ENCODE data around the gene FNBP1. TPM values are rescaled to one million over a fixed set of nuclear protein-coding genes. Genes with fewer than 3 reads are reported as not detected.

Gene FNBP1
- polyA plus RNA-seq, 1 of the 3 experiments (the other 2 are of a cell fraction) = 11.0 TPM

DNA sequence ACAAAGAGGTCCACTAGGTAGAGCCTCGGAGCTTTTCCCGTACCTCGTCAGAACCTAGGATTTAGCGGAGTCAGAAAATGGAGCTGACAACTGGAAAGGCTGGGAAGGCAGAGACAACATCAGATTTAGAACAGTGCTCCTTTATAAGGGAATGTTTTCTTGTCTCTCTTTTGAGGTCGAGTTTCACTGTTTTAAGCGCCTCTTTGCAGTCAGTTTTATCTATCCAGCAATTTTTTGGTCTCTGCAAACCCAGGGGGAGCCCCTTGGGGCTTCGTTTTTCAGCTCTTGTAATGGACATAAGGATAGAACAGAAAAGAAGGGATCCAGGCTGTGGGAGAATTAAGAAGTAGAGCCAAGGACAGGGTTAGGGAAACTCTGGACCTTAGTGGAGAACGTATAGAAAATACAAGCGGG, 80.5 kb downstream of the FNBP1 start:
- TF ChIP-seq, protein P1, sequence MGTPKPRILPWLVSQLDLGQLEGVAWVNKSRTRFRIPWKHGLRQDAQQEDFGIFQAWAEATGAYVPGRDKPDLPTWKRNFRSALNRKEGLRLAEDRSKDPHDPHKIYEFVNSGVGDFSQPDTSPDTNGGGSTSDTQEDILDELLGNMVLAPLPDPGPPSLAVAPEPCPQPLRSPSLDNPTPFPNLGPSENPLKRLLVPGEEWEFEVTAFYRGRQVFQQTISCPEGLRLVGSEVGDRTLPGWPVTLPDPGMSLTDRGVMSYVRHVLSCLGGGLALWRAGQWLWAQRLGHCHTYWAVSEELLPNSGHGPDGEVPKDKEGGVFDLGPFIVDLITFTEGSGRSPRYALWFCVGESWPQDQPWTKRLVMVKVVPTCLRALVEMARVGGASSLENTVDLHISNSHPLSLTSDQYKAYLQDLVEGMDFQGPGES (IDR thresholded peaks at IDR 0.05; ENCODE audit: low read depth, low read length) = no peak
- TF ChIP-seq POLR2AphosphoS5 (IDR thresholded peaks at IDR 0.05; ENCODE audit: low read depth, low read length) (no peak), CHD2 (IDR thresholded peaks at IDR 0.05; ENCODE audit: low read length, partially characterized antibody) (no peak), EZH2phosphoT487 (IDR thresholded peaks at IDR 0.05; ENCODE audit: borderline replicate concordance, low read depth) (no peak)
- TF ChIP-seq, protein P2, sequence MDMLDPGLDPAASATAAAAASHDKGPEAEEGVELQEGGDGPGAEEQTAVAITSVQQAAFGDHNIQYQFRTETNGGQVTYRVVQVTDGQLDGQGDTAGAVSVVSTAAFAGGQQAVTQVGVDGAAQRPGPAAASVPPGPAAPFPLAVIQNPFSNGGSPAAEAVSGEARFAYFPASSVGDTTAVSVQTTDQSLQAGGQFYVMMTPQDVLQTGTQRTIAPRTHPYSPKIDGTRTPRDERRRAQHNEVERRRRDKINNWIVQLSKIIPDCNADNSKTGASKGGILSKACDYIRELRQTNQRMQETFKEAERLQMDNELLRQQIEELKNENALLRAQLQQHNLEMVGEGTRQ (IDR thresholded peaks at IDR 0.05; ENCODE audit: borderline replicate concordance, low read depth, low read length) = no peak
- TF ChIP-seq, protein P3, sequence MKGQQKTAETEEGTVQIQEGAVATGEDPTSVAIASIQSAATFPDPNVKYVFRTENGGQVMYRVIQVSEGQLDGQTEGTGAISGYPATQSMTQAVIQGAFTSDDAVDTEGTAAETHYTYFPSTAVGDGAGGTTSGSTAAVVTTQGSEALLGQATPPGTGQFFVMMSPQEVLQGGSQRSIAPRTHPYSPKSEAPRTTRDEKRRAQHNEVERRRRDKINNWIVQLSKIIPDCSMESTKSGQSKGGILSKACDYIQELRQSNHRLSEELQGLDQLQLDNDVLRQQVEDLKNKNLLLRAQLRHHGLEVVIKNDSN (IDR thresholded peaks at IDR 0.05; ENCODE audit: borderline replicate concordance, low read depth) = no peak
- no peaks in the 10 kb centered on the region for H3K9me3 ChIP-seq
- no peak overlapping the region for H2AFZ ChIP-seq (ENCODE audit: low read depth)
- peaks cover 17% of the 10 kb centered on the region for H3F3A ChIP-seq (replicated peaks; ENCODE audit: insufficient read depth)
- ChIA-PET CTCF (no interaction called here), POLR2A (interaction anchor here (0.6 kb wide), 1 partner anchor 90 kb away, joined by 3 read pairs; no protein-coding TSS in a partner anchor)
- no peak overlapping the region for H3K9ac ChIP-seq
- WGBS (ENCODE audit: low lambda C conversion rate) = 87% methylated on average over 9 of the region's 9 CpGs
- no peak overlapping the region for H3K4me3 ChIP-seq (ENCODE audit: low read depth in 2 of 2, low read length in 1 of 2)
- H3K27ac ChIP-seq (ENCODE audit: low read depth in 2 of 2, low read length in 1 of 2) = no peak overlapping the region
- H3K36me3 ChIP-seq (replicated peaks in 1 of 2; ENCODE audit: control insufficient read depth in 1 of 2, insufficient read depth in 2 of 2, low read length in 1 of 2) = peaks cover 2 to 17% of the 10 kb centered on the region in 2 experiments
- DNase-seq = no peak
- no peaks in the 10 kb centered on the region for H3K27me3 ChIP-seq (ENCODE audit: insufficient read depth)
- no peaks in the 10 kb centered on the region for H3K9me2 ChIP-seq
- no peaks in the 10 kb centered on the region for H4K20me1 ChIP-seq (ENCODE audit: insufficient read depth)
- peak overlapping the region; percentile 64; the same call in 1 of the 2 replicates for H3K4me2 ChIP-seq
- H3K79me2 ChIP-seq (ENCODE audit: insufficient read depth) = no peaks in the 10 kb centered on the region
- H3K4me1 ChIP-seq (ENCODE audit: control insufficient read depth in 1 of 2, insufficient read depth in 2 of 2, low read depth in 1 of 2, low read length in 1 of 2) = peaks cover 8 to 26% of the 10 kb centered on the region in 2 experiments; a peak in 3 of 4 replicates

DNA sequence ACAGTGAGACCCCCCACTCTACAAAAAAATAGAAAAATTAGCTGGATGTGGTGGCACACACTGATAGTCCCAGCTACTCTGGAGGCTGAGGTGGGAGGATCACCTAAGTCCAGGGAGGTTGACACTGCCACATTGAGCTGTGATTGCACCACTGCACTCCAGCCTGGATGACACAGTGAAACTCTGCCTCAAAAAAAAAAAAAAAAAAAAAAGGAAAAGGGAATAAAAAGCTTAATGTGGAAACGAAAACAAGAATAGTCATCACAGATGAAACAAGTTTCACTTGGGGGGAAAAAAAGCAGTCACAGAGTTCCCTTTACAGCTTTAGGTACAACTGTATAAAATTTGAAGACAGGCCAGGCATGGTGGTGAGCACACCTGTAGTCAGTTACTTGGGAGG, 84.2 kb downstream of the FNBP1 start:
- WGBS (ENCODE audit: low lambda C conversion rate) = 100% methylated on average over 1 of the region's 1 CpG
- no peak overlapping the region for H3K4me3 ChIP-seq (ENCODE audit: low read depth in 2 of 2, low read length in 1 of 2)
- no peaks in the 10 kb centered on the region for H3K79me2 ChIP-seq (ENCODE audit: insufficient read depth)
- no peak overlapping the region for H2AFZ ChIP-seq (ENCODE audit: low read depth)
- ChIA-PET POLR2A (no interaction called here), CTCF (interaction anchor here (0.7 kb wide), 1 partner anchor 35 kb away, joined by 3 read pairs; no protein-coding TSS in a partner anchor)
- peaks cover 2 to 13% of the 10 kb centered on the region in 2 experiments for H3K36me3 ChIP-seq (replicated peaks in 1 of 2; ENCODE audit: control insufficient read depth in 1 of 2, insufficient read depth in 2 of 2, low read length in 1 of 2)
- DNase-seq = no peak
- H3K4me2 ChIP-seq = no peak overlapping the region
- peaks cover 8 to 22% of the 10 kb centered on the region in 2 experiments; a peak in 3 of 4 replicates for H3K4me1 ChIP-seq (ENCODE audit: control insufficient read depth in 1 of 2, insufficient read depth in 2 of 2, low read depth in 1 of 2, low read length in 1 of 2)
- H3K9me3 ChIP-seq = no peaks in the 10 kb centered on the region
- TF ChIP-seq SMC3 (IDR thresholded peaks at IDR 0.05; ENCODE audit: low read depth, low read length) (no peak), CHD2 (IDR thresholded peaks at IDR 0.05; ENCODE audit: low read length, partially characterized antibody) (no peak), GATA2 (CRISPR knock-in tag; IDR thresholded peaks at IDR 0.05) (no peak), NFIC (IDR thresholded peaks at IDR 0.05; ENCODE audit: borderline replicate concordance) (no peak), TEAD4 (IDR thresholded peaks at IDR 0.05; ENCODE audit: borderline replicate concordance, insufficient read depth) (no peak), YY1 (IDR thresholded peaks at IDR 0.05; ENCODE audit: low read depth) (no peak), JUND (IDR thresholded peaks at IDR 0.05) (no peak), TAF1 (IDR thresholded peaks at IDR 0.05; ENCODE audit: borderline replicate concordance, low read depth, low read length) (no peak), NRF1 (IDR thresholded peaks at IDR 0.05; ENCODE audit: low read depth, low read length) (no peak), FOXM1 (IDR thresholded peaks at IDR 0.05; ENCODE audit: low read depth) (no peak)
- TF ChIP-seq, protein P3 (IDR thresholded peaks at IDR 0.05; ENCODE audit: borderline replicate concordance, low read depth) = no peak
- TF ChIP-seq, protein P1 (IDR thresholded peaks at IDR 0.05; ENCODE audit: low read depth, low read length) = no peak
- TF ChIP-seq, protein P4, sequence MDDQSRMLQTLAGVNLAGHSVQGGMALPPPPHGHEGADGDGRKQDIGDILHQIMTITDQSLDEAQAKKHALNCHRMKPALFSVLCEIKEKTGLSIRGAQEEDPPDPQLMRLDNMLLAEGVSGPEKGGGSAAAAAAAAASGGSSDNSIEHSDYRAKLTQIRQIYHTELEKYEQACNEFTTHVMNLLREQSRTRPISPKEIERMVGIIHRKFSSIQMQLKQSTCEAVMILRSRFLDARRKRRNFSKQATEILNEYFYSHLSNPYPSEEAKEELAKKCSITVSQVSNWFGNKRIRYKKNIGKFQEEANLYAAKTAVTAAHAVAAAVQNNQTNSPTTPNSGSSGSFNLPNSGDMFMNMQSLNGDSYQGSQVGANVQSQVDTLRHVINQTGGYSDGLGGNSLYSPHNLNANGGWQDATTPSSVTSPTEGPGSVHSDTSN (IDR thresholded peaks at IDR 0.05) = no peak
- TF ChIP-seq, protein P2 (IDR thresholded peaks at IDR 0.05; ENCODE audit: borderline replicate concordance, low read depth, low read length) = no peak
- TF ChIP-seq, protein P5, sequence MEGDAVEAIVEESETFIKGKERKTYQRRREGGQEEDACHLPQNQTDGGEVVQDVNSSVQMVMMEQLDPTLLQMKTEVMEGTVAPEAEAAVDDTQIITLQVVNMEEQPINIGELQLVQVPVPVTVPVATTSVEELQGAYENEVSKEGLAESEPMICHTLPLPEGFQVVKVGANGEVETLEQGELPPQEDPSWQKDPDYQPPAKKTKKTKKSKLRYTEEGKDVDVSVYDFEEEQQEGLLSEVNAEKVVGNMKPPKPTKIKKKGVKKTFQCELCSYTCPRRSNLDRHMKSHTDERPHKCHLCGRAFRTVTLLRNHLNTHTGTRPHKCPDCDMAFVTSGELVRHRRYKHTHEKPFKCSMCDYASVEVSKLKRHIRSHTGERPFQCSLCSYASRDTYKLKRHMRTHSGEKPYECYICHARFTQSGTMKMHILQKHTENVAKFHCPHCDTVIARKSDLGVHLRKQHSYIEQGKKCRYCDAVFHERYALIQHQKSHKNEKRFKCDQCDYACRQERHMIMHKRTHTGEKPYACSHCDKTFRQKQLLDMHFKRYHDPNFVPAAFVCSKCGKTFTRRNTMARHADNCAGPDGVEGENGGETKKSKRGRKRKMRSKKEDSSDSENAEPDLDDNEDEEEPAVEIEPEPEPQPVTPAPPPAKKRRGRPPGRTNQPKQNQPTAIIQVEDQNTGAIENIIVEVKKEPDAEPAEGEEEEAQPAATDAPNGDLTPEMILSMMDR (IDR thresholded peaks at IDR 0.05) = no peak
- H4K20me1 ChIP-seq (ENCODE audit: insufficient read depth) = no peaks in the 10 kb centered on the region
- no peaks in the 10 kb centered on the region for H3K9me2 ChIP-seq
- peaks cover 4% of the 10 kb centered on the region for H3F3A ChIP-seq (replicated peaks; ENCODE audit: insufficient read depth)
- no peak overlapping the region for H3K9ac ChIP-seq
- H3K27me3 ChIP-seq (ENCODE audit: insufficient read depth) = no peaks in the 10 kb centered on the region
- H3K27ac ChIP-seq (ENCODE audit: low read depth in 2 of 2, low read length in 1 of 2) = no peak overlapping the region
